IPS-20b (cell line): ENCODE data around the gene TMEM53.

Experiments
- H3K27ac ChIP-seq: one replicate; pipeline ENCODE4 v1.5.1; 2013; ENCODE audit warnings: low read length
- H3K27me3 ChIP-seq: 2 replicates; pipeline ENCODE4 v1.6.1; 2013; ENCODE audit warnings: mild to moderate bottlenecking, low read length, inconsistent platforms; ENCODE audit not compliant: insufficient read depth
- H3K36me3 ChIP-seq: 2 replicates; pipeline ENCODE4 v1.6.1; 2013; ENCODE audit warnings: low read depth, mild to moderate bottlenecking, inconsistent platforms, low read length, moderate library complexity; ENCODE audit not compliant: insufficient read depth
- H3K4me1 ChIP-seq: 2 replicates; pipeline ENCODE4 v1.6.1; 2013; ENCODE audit warnings: mild to moderate bottlenecking, control low read depth, inconsistent platforms, low read length, moderate library complexity; ENCODE audit not compliant: insufficient read depth
- H3K4me3 ChIP-seq: 2 replicates; pipeline ENCODE4 v1.5.1; 2013; ENCODE audit warnings: mild to moderate bottlenecking, low read length, inconsistent platforms
- H3K9ac ChIP-seq: 2 replicates; pipeline ENCODE4 v1.6.1; 2013; ENCODE audit warnings: low read depth, mild to moderate bottlenecking, inconsistent platforms, low read length, moderate library complexity
- H3K9me3 ChIP-seq: 2 replicates; pipeline ENCODE4 v1.6.1; 2013; ENCODE audit warnings: mild to moderate bottlenecking, low read depth, low read length, inconsistent platforms; ENCODE audit not compliant: insufficient read depth

The TMEM53 gene

GRCh38 chr1:44641126-44642102 is 32.9 kb downstream of the TMEM53 start:
- Histone ChIP-seq H3K27me3 (no peaks in the 10 kb centered on the region), H3K4me3 (no peak overlapping the region), H3K36me3 (peaks cover 97% of the 10 kb centered on the region), H3K9me3 (no peaks in the 10 kb centered on the region), H3K27ac (no peak overlapping the region), H3K9ac (no peak overlapping the region), H3K4me1 (no peaks in the 10 kb centered on the region)

- Histone ChIP-seq H3K27me3 (no peaks in the 10 kb centered on the region), H3K27ac (no peak overlapping the region), H3K9ac (no peak overlapping the region), H3K9me3 (no peaks in the 10 kb centered on the region), H3K4me3 (no peak overlapping the region), H3K36me3 (peaks cover 97% of the 10 kb centered on the region), H3K4me1 (no peaks in the 10 kb centered on the region)
These were observed 34.0 kb downstream of the TMEM53 start for GRCh38 chr1:44640200-44640853.

GRCh38 chr1:44637702-44638411 is 36.4 kb downstream of the TMEM53 start:
- Histone ChIP-seq H3K36me3 (peaks cover 95% of the 10 kb centered on the region), H3K4me3 (no peak overlapping the region), H3K9me3 (no peaks in the 10 kb centered on the region), H3K9ac (no peak overlapping the region), H3K27ac (no peak overlapping the region), H3K4me1 (peaks cover 7% of the 10 kb centered on the region; the same call in 1 of the 2 replicates), H3K27me3 (no peaks in the 10 kb centered on the region)

GRCh38 chr1:44636688-44637598 is 37.3 kb downstream of the TMEM53 start:
- no peaks in the 10 kb centered on the region for H3K9me3 ChIP-seq
- H3K36me3 ChIP-seq, result peaks cover 86% of the 10 kb centered on the region
- H3K27ac ChIP-seq, result no peak overlapping the region
- H3K9ac ChIP-seq, result no peak overlapping the region
- no peak overlapping the region for H3K4me3 ChIP-seq
- peaks cover 9% of the 10 kb centered on the region; the same call in 1 of the 2 replicates for H3K4me1 ChIP-seq
- no peaks in the 10 kb centered on the region for H3K27me3 ChIP-seq

GRCh38 chr1:44636083-44636687 is 38.1 kb downstream of the TMEM53 start:
- no peak overlapping the region for H3K9ac ChIP-seq
- no peaks in the 10 kb centered on the region for H3K27me3 ChIP-seq
- peaks cover 11% of the 10 kb centered on the region for H3K4me1 ChIP-seq
- no peak overlapping the region for H3K4me3 ChIP-seq
- peaks cover 78% of the 10 kb centered on the region for H3K36me3 ChIP-seq
- H3K9me3 ChIP-seq, result no peaks in the 10 kb centered on the region
- no peak overlapping the region for H3K27ac ChIP-seq

GRCh38 chr1:44635439-44635838 is 38.8 kb downstream of the TMEM53 start:
- Histone ChIP-seq H3K36me3 (peaks cover 71% of the 10 kb centered on the region), H3K9me3 (no peaks in the 10 kb centered on the region), H3K27ac (no peak overlapping the region), H3K4me3 (no peak overlapping the region), H3K4me1 (peaks cover 14% of the 10 kb centered on the region), H3K9ac (no peak overlapping the region), H3K27me3 (no peaks in the 10 kb centered on the region)

- no peak overlapping the region for H3K27ac ChIP-seq
- H3K4me3 ChIP-seq, result no peak overlapping the region
- H3K9ac ChIP-seq, result no peak overlapping the region
- H3K36me3 ChIP-seq, result peaks cover 66% of the 10 kb centered on the region
- H3K27me3 ChIP-seq, result no peaks in the 10 kb centered on the region
- peaks cover 14% of the 10 kb centered on the region for H3K4me1 ChIP-seq
- no peaks in the 10 kb centered on the region for H3K9me3 ChIP-seq
These were observed 39.6 kb downstream of the TMEM53 start for GRCh38 chr1:44634606-44635189.

GRCh38 chr1:44632598-44632997 is 41.7 kb downstream of the TMEM53 start:
- peak overlapping the region; percentile 86 for H3K4me3 ChIP-seq
- peak overlapping the region; percentile 91; the same call in 1 of the 2 replicates for H3K9ac ChIP-seq
- peak overlapping the region; percentile 85 for H3K27ac ChIP-seq
- H3K4me1 ChIP-seq, result peaks cover 14% of the 10 kb centered on the region
- H3K36me3 ChIP-seq, result peaks cover 46% of the 10 kb centered on the region
- no peaks in the 10 kb centered on the region for H3K27me3 ChIP-seq
- H3K9me3 ChIP-seq, result no peaks in the 10 kb centered on the region

GRCh38 chr1:44631647-44632539 is 42.4 kb downstream of the TMEM53 start:
- peaks cover 14% of the 10 kb centered on the region for H3K4me1 ChIP-seq

GRCh38 chr1:44631333-44631646 is 43.0 kb downstream of the TMEM53 start:
- peak overlapping the region; percentile 24 for H3K27ac ChIP-seq

More at GRCh38 chr1:44631647-44632539, 42.4 kb downstream of the TMEM53 start:
- Histone ChIP-seq H3K27ac (peak overlapping the region; percentile 85), H3K9ac (peak overlapping the region; percentile 91), H3K36me3 (peaks cover 39% of the 10 kb centered on the region), H3K9me3 (no peaks in the 10 kb centered on the region), H3K4me3 (peak overlapping the region; percentile 86), H3K27me3 (no peaks in the 10 kb centered on the region)

More at GRCh38 chr1:44631333-44631646, 43.0 kb downstream of the TMEM53 start:
- no peaks in the 10 kb centered on the region for H3K9me3 ChIP-seq
- H3K9ac ChIP-seq, result peak overlapping the region; percentile 91
- H3K4me3 ChIP-seq, result peak overlapping the region; percentile 86
- peaks cover 33% of the 10 kb centered on the region for H3K36me3 ChIP-seq
- peaks cover 14% of the 10 kb centered on the region for H3K4me1 ChIP-seq
- no peaks in the 10 kb centered on the region for H3K27me3 ChIP-seq
